ENCODE measurements around the gene PCDH20. TPM values are rescaled to one million over a fixed set of nuclear protein-coding genes. Genes with fewer than 3 reads are reported as not detected.

The PCDH20 gene
- total RNA-seq, 1 donor from 2014 or later, result 0.30 TPM

GRCh38 chr13:61417086-61417570 lies 1.5 kb upstream of the PCDH20 start:
- H3K4me1 ChIP-seq, result peaks cover 24% of the 10 kb centered on the region
- no peaks in the 10 kb centered on the region for H3K9me3 ChIP-seq (replicated peaks)
- H3K4me3 ChIP-seq, result no peak overlapping the region
- H3K27me3 ChIP-seq (ENCODE audit: low read depth), result peaks cover 30% of the 10 kb centered on the region
- DNase-seq, result no peak
- H3K36me3 ChIP-seq, result no peaks in the 10 kb centered on the region
- no peak overlapping the region for H3K27ac ChIP-seq (replicated peaks)
- intact Hi-C loops (cut with micrococcal nuclease), result no loop called here
- TF ChIP-seq, protein P1, sequence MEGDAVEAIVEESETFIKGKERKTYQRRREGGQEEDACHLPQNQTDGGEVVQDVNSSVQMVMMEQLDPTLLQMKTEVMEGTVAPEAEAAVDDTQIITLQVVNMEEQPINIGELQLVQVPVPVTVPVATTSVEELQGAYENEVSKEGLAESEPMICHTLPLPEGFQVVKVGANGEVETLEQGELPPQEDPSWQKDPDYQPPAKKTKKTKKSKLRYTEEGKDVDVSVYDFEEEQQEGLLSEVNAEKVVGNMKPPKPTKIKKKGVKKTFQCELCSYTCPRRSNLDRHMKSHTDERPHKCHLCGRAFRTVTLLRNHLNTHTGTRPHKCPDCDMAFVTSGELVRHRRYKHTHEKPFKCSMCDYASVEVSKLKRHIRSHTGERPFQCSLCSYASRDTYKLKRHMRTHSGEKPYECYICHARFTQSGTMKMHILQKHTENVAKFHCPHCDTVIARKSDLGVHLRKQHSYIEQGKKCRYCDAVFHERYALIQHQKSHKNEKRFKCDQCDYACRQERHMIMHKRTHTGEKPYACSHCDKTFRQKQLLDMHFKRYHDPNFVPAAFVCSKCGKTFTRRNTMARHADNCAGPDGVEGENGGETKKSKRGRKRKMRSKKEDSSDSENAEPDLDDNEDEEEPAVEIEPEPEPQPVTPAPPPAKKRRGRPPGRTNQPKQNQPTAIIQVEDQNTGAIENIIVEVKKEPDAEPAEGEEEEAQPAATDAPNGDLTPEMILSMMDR (IDR thresholded peaks at IDR 0.05; ENCODE audit: borderline replicate concordance), result no peak

DNA sequence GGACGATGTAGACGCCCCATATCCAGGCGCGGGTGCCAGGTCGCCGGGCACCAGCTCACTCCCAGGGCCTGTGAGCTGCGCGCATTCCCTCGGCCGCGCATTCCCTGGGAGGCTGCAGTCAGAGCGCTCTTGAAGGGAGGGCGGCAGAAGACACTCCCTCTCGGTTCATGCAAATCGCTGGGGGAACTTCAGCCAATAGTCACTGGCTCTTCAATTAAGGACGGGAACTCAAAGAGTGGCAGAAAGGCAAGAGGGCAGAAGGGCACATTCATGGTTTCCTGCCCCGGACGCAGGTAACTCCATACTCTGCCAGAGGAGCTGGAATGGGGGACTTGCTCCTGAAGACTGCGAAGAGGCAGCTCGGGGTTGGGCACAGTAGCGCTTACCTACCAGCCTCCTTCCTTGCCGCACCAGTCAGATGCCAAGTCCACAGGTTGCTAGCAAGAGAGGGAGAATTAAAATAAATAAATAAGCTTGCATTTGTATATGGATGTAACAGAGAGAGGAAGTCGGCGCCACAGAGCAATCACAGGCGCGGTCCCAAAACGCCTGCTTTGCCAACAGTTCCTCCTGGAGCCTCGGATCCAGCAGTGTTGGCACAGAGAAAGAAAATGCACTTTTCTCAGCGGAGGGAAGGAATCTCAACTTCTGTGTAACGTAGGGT lies 459 bp downstream of the PCDH20 start:
- TF ChIP-seq, protein P1 (IDR thresholded peaks at IDR 0.05; ENCODE audit: borderline replicate concordance), result no peak
- no peaks in the 10 kb centered on the region for H3K9me3 ChIP-seq (replicated peaks)
- peak; percentile 28 for DNase-seq
- peak overlapping the region; percentile 63 for H3K4me3 ChIP-seq
- H3K36me3 ChIP-seq, result no peaks in the 10 kb centered on the region
- peaks cover 42% of the 10 kb centered on the region for H3K27me3 ChIP-seq (ENCODE audit: low read depth)
- peaks cover 24% of the 10 kb centered on the region for H3K4me1 ChIP-seq
- no peak overlapping the region for H3K27ac ChIP-seq (replicated peaks)
- intact Hi-C loops (cut with micrococcal nuclease), result no loop called here

DNA sequence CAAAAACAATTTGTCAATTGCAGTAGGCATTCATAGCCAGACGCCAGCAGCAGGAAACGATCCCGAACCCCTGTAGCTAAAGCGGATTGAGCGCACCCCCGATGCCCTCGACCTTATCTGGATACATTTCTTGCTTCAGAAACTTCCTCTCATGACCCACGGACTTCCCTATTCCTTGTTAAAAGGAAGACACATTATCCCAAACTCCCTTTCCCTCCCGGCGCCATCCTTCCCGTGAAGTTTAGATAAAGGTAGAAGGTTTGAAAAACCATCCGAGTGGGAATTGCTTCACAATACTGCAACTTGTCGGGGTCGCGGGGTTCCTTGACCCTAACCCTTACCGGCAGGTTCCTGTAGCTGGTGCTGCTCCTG lies 977 bp downstream of the PCDH20 start:
- no peaks in the 10 kb centered on the region for H3K36me3 ChIP-seq
- DNase-seq, result no peak
- peak overlapping the region; percentile 63 for H3K4me3 ChIP-seq
- no peak overlapping the region for H3K27ac ChIP-seq (replicated peaks)
- H3K4me1 ChIP-seq, result peaks cover 24% of the 10 kb centered on the region
- intact Hi-C loops (cut with micrococcal nuclease), result no loop called here
- TF ChIP-seq, protein P1 (IDR thresholded peaks at IDR 0.05; ENCODE audit: borderline replicate concordance), result no peak
- peaks cover 42% of the 10 kb centered on the region for H3K27me3 ChIP-seq (ENCODE audit: low read depth)
- H3K9me3 ChIP-seq (replicated peaks), result no peaks in the 10 kb centered on the region

GRCh38 chr13:61413572-61414535 lies 1.8 kb downstream of the PCDH20 start:
- Histone ChIP-seq H3K27ac (replicated peaks) (no peak overlapping the region), H3K36me3 (no peaks in the 10 kb centered on the region), H3K4me1 (peaks cover 24% of the 10 kb centered on the region), H3K27me3 (ENCODE audit: low read depth) (peaks cover 42% of the 10 kb centered on the region), H3K9me3 (replicated peaks) (no peaks in the 10 kb centered on the region), H3K4me3 (peak overlapping the region; percentile 63)
- no peak for DNase-seq
- intact Hi-C loops (cut with micrococcal nuclease), result no loop called here
- TF ChIP-seq, protein P1 (IDR thresholded peaks at IDR 0.05; ENCODE audit: borderline replicate concordance), result no peak

- no peak overlapping the region for H3K4me3 ChIP-seq
- H3K4me1 ChIP-seq, result peaks cover 24% of the 10 kb centered on the region
- no peaks in the 10 kb centered on the region for H3K36me3 ChIP-seq
- TF ChIP-seq, protein P1 (IDR thresholded peaks at IDR 0.05; ENCODE audit: borderline replicate concordance), result peak; percentile 55
- no peak for DNase-seq
- no peak overlapping the region for H3K27ac ChIP-seq (replicated peaks)
- peaks cover 42% of the 10 kb centered on the region for H3K27me3 ChIP-seq (ENCODE audit: low read depth)
- H3K9me3 ChIP-seq (replicated peaks), result no peaks in the 10 kb centered on the region
- intact Hi-C loops (cut with micrococcal nuclease), result no loop called here
These were observed 4.9 kb downstream of the PCDH20 start for GRCh38 chr13:61410669-61411297.

Data from left ventricle myocardium inferior (tissue), 1 donor.